DND-41 (cell line): ENCODE measurements around the gene PCK1.

Experiments
- EZH2 ChIP-seq: IDR thresholded peaks from 3 replicates; pipeline ENCODE4 v1.6.1; 2012; ENCODE audit warnings: borderline replicate concordance, low read depth, mild to moderate bottlenecking, moderate library complexity, low read length, inconsistent platforms; ENCODE audit not compliant: severe bottlenecking
- TF ChIP-seq, protein P1 (sequence below): IDR thresholded peaks from 2 replicates; pipeline ENCODE4 v1.5.1; 2012; ENCODE audit warnings: borderline replicate concordance, low read length, moderate library complexity, mild to moderate bottlenecking; ENCODE audit not compliant: poor library complexity, severe bottlenecking; ENCODE audit errors: extremely low read depth

DNA sequence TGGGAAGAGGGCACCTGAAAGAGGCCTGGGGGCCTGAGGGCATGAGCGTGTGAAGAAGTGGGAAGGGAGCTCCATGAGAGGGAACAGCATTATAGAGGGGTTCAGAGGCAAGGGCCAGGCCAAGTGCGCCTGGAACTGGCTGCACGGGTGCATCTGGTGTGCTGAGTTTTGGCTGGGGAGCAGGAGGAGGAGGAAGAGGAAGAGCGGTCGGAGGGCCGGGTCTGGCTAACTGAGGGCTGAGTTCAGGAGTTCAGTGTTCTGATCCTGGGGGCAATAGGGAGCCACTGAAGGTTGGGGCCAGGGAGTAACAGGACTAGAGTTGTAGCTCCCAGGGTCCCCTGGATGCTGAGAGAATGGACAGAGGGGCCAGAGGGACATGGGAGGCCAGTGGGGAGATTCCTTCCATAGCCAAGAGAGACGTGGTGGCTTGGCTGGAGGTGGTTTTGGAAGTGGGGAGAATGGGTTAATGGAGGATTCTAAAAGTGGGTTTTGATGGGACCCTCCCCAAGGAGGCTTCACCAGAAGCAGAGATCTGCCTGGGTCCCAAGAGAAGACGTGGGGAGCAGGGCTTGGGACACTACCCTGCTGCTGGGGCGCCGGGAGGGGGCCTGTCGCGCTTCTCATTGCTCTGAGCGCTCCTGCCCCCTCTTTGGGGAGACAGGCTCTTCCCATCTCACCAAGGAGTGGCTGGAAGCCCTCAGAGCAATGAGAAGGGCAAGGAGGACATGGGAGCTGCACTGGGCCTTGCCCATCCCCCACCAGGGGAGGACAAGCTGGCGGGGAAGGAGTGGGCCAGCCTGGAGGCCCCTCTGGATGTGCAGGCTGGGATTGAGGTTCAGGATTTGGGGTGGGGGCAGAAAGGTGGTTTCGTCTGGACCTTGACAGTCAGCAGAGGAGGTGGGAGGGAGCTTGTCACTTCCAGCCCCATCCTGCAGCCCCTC, 30.6 kb downstream of the PCK1 start:
- TF ChIP-seq, protein P1, sequence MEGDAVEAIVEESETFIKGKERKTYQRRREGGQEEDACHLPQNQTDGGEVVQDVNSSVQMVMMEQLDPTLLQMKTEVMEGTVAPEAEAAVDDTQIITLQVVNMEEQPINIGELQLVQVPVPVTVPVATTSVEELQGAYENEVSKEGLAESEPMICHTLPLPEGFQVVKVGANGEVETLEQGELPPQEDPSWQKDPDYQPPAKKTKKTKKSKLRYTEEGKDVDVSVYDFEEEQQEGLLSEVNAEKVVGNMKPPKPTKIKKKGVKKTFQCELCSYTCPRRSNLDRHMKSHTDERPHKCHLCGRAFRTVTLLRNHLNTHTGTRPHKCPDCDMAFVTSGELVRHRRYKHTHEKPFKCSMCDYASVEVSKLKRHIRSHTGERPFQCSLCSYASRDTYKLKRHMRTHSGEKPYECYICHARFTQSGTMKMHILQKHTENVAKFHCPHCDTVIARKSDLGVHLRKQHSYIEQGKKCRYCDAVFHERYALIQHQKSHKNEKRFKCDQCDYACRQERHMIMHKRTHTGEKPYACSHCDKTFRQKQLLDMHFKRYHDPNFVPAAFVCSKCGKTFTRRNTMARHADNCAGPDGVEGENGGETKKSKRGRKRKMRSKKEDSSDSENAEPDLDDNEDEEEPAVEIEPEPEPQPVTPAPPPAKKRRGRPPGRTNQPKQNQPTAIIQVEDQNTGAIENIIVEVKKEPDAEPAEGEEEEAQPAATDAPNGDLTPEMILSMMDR = no peak
- no peak for TF ChIP-seq EZH2
